H7 (cell line): ENCODE results near the gene SLC44A4. TPM values are rescaled to one million over a fixed set of nuclear protein-coding genes. Genes with fewer than 3 reads are reported as not detected.
"Not testable (repeated sequence)": the region's sequence is repeated elsewhere in the genome, so short reads cannot be mapped to it uniquely, and the experiment has no call there.

ENCODE experiments used
- DNase-seq: peaks from one replicate; pipeline ENCODE4 v3.0.0; 2012
- H3K27me3 ChIP-seq: 2 replicates; pipeline ENCODE4 v1.6.0; 2011; ENCODE audit warnings: mild to moderate bottlenecking, low read length; ENCODE audit not compliant: control insufficient read depth, insufficient read depth
- H3K36me3 ChIP-seq: replicated peaks from 2 replicates; pipeline ENCODE4 v1.5.1; 2011; ENCODE audit warnings: low read length; ENCODE audit not compliant: control insufficient read depth, insufficient read depth
- H3K4me3 ChIP-seq: 2 replicates; pipeline ENCODE4 v1.5.1; 2011; ENCODE audit warnings: low read depth, mild to moderate bottlenecking, control low read depth, low read length, moderate library complexity; ENCODE audit not compliant: insufficient read depth
- total RNA-seq: library from RNA; depleted of rRNA; stranded (reverse); fragments of >200 nt; shearing (Covaris generic); gene quantifications from 2 replicates; pipeline ENCODE4 v1.2.3, GENCODE V29; 2014

Gene SLC44A4
- total RNA-seq, 1 experiment from 2014 or later = 0.42 TPM

DNA sequence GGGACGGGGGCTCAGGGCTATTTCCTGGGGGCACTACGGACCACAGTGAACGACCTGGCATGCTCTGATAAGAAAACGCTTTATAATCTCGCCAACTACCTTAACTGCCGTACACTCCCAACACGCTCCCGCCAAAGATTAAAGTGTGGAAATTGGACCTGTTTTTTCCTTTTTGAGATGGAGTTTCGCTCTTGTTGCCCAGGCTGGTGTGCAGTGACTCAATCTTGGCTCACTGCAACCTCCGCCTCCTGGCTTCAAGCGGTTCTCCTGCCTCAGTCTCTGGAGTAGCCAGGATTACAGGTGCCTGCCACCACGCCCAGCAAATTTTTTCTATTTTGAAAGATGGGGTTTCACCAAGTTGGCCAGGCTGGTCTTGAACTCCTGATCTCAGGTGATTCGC is 346 bp upstream of the SLC44A4 start:
- no peak for DNase-seq
- Histone ChIP-seq H3K27me3 (no peaks in the 10 kb centered on the region), H3K4me3 (no peak overlapping the region), H3K36me3 (peaks cover 30% of the 10 kb centered on the region)

GRCh38 chr6:31878222-31878621 is 575 bp downstream of the SLC44A4 start:
- Histone ChIP-seq H3K4me3 (no peak overlapping the region), H3K36me3 (peaks cover 24% of the 10 kb centered on the region), H3K27me3 (no peaks in the 10 kb centered on the region)
- no peak for DNase-seq

GRCh38 chr6:31877651-31878161 is 1.1 kb downstream of the SLC44A4 start:
- no peak overlapping the region for H3K4me3 ChIP-seq
- no peak for DNase-seq
- peaks cover 19% of the 10 kb centered on the region for H3K36me3 ChIP-seq
- no peaks in the 10 kb centered on the region for H3K27me3 ChIP-seq

DNA sequence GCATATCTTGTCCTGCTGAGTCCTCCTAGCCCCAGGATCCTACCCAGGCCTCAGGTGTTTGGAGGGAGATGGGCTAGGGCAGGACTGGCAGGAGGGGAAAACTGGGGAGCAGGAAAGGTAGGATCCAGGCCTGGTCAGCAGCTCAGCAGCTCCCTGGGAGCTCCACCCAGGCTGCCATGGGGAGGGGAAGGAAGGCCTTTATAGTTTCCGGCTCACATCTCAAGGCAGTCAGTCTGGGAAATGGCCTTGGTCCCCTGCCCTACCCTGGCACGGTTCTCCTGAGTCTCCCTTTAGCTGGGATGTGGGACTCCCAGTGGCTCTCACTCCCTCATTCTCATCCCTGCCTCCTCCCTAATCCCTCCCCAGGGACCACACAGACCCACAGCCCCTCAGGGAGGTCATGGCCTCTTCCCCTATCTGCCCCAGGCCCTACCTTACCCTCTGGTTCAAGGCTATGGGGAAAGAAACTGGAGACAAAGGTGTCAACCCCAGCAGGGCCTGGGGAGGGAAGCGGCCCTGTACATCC is 1.6 kb downstream of the SLC44A4 start:
- no peak overlapping the region for H3K4me3 ChIP-seq
- H3K27me3 ChIP-seq = no peaks in the 10 kb centered on the region
- peaks cover 15% of the 10 kb centered on the region for H3K36me3 ChIP-seq
- DNase-seq = no peak

GRCh38 chr6:31876357-31876756 is 2.4 kb downstream of the SLC44A4 start:
- no peak for DNase-seq
- no peaks in the 10 kb centered on the region for H3K27me3 ChIP-seq
- peaks cover 10% of the 10 kb centered on the region for H3K36me3 ChIP-seq
- H3K4me3 ChIP-seq = no peak overlapping the region

GRCh38 chr6:31875877-31876276 is 2.9 kb downstream of the SLC44A4 start:
- H3K36me3 ChIP-seq = peaks cover 7% of the 10 kb centered on the region
- H3K4me3 ChIP-seq = no peak overlapping the region
- no peak for DNase-seq
- H3K27me3 ChIP-seq = no peaks in the 10 kb centered on the region

GRCh38 chr6:31874836-31875572 is 3.8 kb downstream of the SLC44A4 start:
- H3K27me3 ChIP-seq = no peaks in the 10 kb centered on the region
- no peak overlapping the region for H3K4me3 ChIP-seq
- DNase-seq = no peak
- peaks cover 2% of the 10 kb centered on the region; the same call in 1 of the 2 replicates for H3K36me3 ChIP-seq

- H3K4me3 ChIP-seq = no peak overlapping the region
- DNase-seq = no peak
- H3K27me3 ChIP-seq = no peaks in the 10 kb centered on the region
These were observed 4.6 kb downstream of the SLC44A4 start for GRCh38 chr6:31874084-31874670.

DNA sequence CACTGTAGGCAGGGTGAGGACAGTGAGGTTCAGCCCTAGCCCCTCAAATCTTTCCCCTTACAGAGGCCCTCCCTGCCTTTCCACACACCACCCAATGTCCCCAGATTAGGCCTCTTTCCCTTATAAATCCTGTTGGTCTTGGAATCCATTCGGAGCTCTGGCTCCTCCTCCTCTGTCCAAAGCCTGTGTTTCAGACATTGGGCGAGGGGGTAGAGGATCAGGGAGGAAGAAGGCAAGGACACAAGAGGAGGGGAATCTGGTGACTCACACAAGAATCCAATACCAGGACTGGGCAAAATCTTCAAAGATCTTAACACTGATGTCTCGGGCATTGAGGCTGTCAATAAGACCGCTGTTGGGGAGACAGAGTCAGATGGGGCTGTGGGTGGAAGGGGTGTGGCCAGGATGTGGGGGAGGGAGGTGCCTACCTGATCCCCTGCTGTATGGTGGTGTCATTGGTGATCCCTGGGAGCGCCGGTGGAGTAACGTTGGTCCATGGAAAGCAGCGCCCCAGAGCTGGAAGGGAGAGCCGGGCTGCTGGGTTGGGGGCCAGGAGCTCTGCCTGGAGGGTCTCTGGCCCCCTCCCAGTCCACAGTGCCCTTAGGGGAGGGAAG is 7.6 kb downstream of the SLC44A4 start:
- Histone ChIP-seq H3K4me3 (no peak overlapping the region), H3K36me3 (no peaks in the 10 kb centered on the region), H3K27me3 (no peaks in the 10 kb centered on the region)
- DNase-seq = peak; percentile 74

More at GRCh38 chr6:31874084-31874670, 4.6 kb downstream of the SLC44A4 start:
- H3K36me3 ChIP-seq = no peaks in the 10 kb centered on the region

DNA sequence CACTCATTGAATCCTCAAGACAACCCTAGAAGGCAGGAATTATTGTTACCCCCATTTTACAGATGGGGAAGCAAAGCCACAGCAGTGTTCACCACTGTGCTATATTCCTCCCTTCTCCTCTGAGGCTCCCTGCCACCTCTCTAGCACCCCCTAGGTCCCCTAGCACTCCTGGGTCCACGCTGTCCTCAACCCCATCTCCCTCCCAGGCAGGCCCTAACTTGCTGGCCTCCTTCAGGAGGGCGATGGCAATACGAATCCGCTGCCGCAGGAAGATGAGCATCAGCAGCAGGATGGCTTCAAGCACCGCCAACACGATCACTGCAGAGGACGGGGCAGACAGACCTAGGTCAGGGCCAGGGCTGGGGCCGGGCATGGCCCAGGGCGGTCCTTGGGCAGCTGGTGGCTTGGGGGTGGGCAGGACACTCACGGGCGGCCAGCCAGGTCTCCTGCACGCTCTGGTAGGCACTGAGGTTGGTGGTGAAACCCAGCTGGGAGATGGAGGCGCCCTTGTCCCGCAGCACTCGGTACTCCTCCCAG is 8.3 kb downstream of the SLC44A4 start:
- H3K4me3 ChIP-seq = no peak overlapping the region
- no peaks in the 10 kb centered on the region for H3K36me3 ChIP-seq
- DNase-seq = peak; percentile 84
- no peaks in the 10 kb centered on the region for H3K27me3 ChIP-seq

DNA sequence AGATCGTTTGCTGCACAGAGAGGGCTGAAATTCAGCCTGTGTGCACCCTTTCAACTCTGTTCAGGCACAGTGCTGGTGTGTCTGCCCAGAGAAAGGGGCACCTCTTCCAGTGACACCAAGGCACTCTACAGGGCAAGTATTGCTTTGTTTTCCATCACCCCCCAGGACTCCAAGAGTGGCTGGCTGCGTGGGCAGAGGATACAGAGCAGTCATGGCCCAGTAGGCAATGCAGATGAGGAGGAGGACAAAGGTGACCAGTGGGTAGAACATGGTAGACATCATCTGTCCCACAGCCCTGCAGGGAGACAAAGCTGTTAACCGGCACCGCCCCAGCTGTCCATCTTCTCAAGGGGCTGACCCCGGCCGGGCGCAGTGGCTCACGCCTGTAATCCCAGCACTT is 9.5 kb downstream of the SLC44A4 start:
- Histone ChIP-seq H3K4me3 (no peak overlapping the region), H3K36me3 (no peaks in the 10 kb centered on the region), H3K27me3 (no peaks in the 10 kb centered on the region)
- DNase-seq = peak; percentile 20

GRCh38 chr6:31868658-31868971 is 10.2 kb downstream of the SLC44A4 start:
- H3K36me3 ChIP-seq, H3K4me3 ChIP-seq, DNase-seq, H3K27me3 ChIP-seq: not testable (repeated sequence)

DNA sequence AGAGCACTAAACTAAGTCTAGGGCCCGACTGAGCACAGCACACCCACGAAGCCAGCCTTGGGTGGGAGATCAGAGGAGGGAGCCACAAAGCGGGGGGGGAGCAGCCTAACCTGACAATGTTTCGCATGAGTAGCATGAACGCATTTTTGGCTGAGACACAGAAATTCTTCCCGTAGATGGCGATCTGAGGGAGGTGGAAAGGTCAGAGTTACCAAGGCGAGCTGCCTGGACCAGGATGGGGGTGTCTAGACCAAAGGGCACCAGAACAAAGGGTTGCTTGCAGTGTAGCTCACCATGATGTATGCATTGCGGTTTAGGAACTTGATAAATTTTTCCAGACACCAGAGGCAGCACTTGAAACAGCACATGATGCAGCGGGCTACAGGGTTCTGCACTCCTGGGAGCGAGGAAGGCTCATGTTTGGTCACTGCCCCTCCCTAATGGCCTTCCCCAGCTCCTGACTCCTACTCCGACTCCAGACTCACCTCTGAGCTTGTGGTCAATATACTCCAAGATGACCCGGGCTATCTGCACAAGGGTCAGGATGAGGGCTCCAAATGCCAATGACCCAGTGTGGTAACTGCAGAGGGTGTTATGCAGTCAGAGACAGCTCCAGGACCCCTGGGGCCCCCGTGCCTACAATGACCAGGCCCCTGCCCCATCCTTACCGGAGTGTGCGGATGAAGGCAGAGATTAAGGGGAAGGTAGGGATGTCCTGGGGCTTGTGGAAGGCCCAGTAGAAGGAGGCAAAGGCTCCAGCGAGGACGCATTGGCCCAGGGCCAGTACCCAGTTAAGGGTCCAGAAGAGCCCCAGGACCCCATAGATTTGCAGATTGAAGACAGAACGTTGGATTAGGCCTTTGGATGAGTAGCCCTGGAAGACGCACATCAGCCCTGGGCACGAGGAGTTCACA is 13.3 kb downstream of the SLC44A4 start:
- Histone ChIP-seq H3K27me3 (no peaks in the 10 kb centered on the region; the same call in 1 of the 2 replicates), H3K36me3 (peaks cover 1% of the 10 kb centered on the region; the same call in 1 of the 2 replicates), H3K4me3 (no peak overlapping the region)
- DNase-seq = peak; percentile 36

DNA sequence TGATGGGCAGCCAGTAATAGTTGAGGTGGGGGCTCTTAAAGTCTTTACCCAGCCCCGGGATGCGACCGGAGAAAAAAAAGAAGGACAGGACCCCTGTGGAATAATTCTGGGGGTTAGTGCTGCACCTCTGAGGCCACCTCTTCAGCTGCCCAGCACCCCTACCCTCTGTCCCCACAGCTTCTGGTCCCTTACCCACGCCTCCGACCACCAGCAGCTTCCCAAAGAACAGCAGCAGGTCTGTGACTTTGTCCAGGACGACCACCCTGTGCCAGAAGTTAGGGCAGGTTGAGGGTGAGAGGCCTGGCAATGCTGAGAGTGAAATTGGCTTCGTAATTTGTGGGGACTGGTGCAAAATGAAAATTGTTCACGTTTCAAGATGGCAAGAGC is 14.0 kb downstream of the SLC44A4 start:
- Histone ChIP-seq H3K36me3 (peaks cover 3% of the 10 kb centered on the region), H3K4me3 (no peak overlapping the region), H3K27me3 (no peaks in the 10 kb centered on the region; the same call in 1 of the 2 replicates)
- DNase-seq = peak; percentile 12
